Measurements from ENCODE around the gene AMMECR1.

The AMMECR1 gene

GRCh38 chrX:110214684-110215083 is 103.2 kb downstream of the AMMECR1 start:
- no peak for DNase-seq (ENCODE audit: low read depth in 1 of 2, low spot score in 1 of 2)

GRCh38 chrX:110213183-110213582 is 104.7 kb downstream of the AMMECR1 start:
- no peak for DNase-seq (ENCODE audit: low read depth in 1 of 2, low spot score in 1 of 2)

GRCh38 chrX:110212299-110212698 is 105.6 kb downstream of the AMMECR1 start:
- no peak for DNase-seq (ENCODE audit: low read depth in 1 of 2, low spot score in 1 of 2)

GRCh38 chrX:110211340-110211739 is 106.5 kb downstream of the AMMECR1 start:
- DNase-seq (ENCODE audit: low read depth in 1 of 2, low spot score in 1 of 2), result no peak

GRCh38 chrX:110210417-110211139 is 107.3 kb downstream of the AMMECR1 start:
- no peak for DNase-seq (ENCODE audit: low read depth in 1 of 2, low spot score in 1 of 2)

- no peak for DNase-seq (ENCODE audit: low read depth in 1 of 2, low spot score in 1 of 2)
Measured at GRCh38 chrX:110208092-110208491, 109.8 kb downstream of the AMMECR1 start.

- no peak for DNase-seq (ENCODE audit: low read depth in 1 of 2, low spot score in 1 of 2)
Measured at GRCh38 chrX:110204986-110205385, 112.9 kb downstream of the AMMECR1 start.

GRCh38 chrX:110201799-110202198 is 116.1 kb downstream of the AMMECR1 start:
- DNase-seq (ENCODE audit: low read depth in 1 of 2, low spot score in 1 of 2), result no peak

GRCh38 chrX:110194977-110195376 is 122.9 kb downstream of the AMMECR1 start:
- no peak for DNase-seq (ENCODE audit: low read depth in 1 of 2, low spot score in 1 of 2)

GRCh38 chrX:110192516-110192915 is 125.4 kb downstream of the AMMECR1 start:
- DNase-seq (ENCODE audit: low read depth in 1 of 2, low spot score in 1 of 2), result no peak

GRCh38 chrX:110188701-110189558 is 129.0 kb downstream of the AMMECR1 start:
- no peak for DNase-seq (ENCODE audit: low read depth in 1 of 2, low spot score in 1 of 2)

GRCh38 chrX:110183314-110183713 is 134.6 kb downstream of the AMMECR1 start:
- DNase-seq (ENCODE audit: low read depth in 1 of 2, low spot score in 1 of 2), result no peak

- no peak for DNase-seq (ENCODE audit: low read depth in 1 of 2, low spot score in 1 of 2)
Measured at GRCh38 chrX:110182865-110183264, 135.0 kb downstream of the AMMECR1 start.

- DNase-seq (ENCODE audit: low read depth in 1 of 2, low spot score in 1 of 2), result no peak
Measured at GRCh38 chrX:110182362-110182761, 135.5 kb downstream of the AMMECR1 start.

- DNase-seq (ENCODE audit: low read depth in 1 of 2, low spot score in 1 of 2), result no peak
Measured at GRCh38 chrX:110181459-110182137, 136.3 kb downstream of the AMMECR1 start.

GRCh38 chrX:110180928-110181310 is 137.0 kb downstream of the AMMECR1 start:
- no peak for DNase-seq (ENCODE audit: low read depth in 1 of 2, low spot score in 1 of 2)

- DNase-seq (ENCODE audit: low read depth in 1 of 2, low spot score in 1 of 2), result no peak
Measured at GRCh38 chrX:110180176-110180927, 137.5 kb downstream of the AMMECR1 start.

GRCh38 chrX:110178179-110178865 is 139.6 kb downstream of the AMMECR1 start:
- DNase-seq (ENCODE audit: low read depth in 1 of 2, low spot score in 1 of 2), result no peak

GRCh38 chrX:110175696-110176095 is 142.2 kb downstream of the AMMECR1 start:
- DNase-seq (ENCODE audit: low read depth in 1 of 2, low spot score in 1 of 2), result no peak

GRCh38 chrX:110175146-110175545 is 142.7 kb downstream of the AMMECR1 start:
- DNase-seq (ENCODE audit: low read depth in 1 of 2, low spot score in 1 of 2), result no peak

All from activated CD4-positive, alpha-beta T cell treated with anti-CD3 and anti-CD28 coated beads, Interleukin-2, amount 50 U/mL, for 24 hours (primary cell).